GM21515 (cell line): ENCODE data around the gene SLC16A3.
"Not testable (repeated sequence)": the region's sequence is repeated elsewhere in the genome, so short reads cannot be mapped to it uniquely, and the experiment has no call there.

Source experiments
- ATAC-seq: cut with Tn5 transposase; IDR thresholded peaks from one replicate; pipeline ENCODE4 v1.9.1; 2021; ENCODE audit not compliant: unreplicated experiment

The SLC16A3 gene

GRCh38 chr17:82259972-82260961 lies 31.4 kb downstream of the SLC16A3 start:
- not testable (repeated sequence) for ATAC-seq

DNA sequence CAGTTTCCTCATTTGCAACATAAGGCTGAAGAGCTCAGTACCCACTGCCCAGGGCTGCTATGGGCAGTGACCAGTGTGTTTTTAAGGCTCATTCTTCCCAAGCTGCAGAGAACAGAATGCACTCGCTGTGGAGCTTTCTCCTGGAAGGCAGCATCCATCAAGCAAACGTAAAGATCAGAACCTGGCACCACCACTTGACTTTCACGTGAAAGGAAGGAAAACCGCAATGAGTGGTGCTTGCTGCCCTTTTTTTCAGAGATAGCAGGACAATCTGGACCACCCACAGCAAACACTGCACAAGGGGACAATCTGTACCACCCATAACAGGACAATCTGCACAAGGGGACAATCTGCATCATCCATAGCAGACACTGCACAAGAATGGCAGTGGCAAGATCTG lies 33.5 kb downstream of the SLC16A3 start:
- no peak for ATAC-seq

GRCh38 chr17:82263641-82264040 lies 34.8 kb downstream of the SLC16A3 start:
- no peak for ATAC-seq

GRCh38 chr17:82266142-82266541 lies 37.3 kb downstream of the SLC16A3 start:
- ATAC-seq = no peak

DNA sequence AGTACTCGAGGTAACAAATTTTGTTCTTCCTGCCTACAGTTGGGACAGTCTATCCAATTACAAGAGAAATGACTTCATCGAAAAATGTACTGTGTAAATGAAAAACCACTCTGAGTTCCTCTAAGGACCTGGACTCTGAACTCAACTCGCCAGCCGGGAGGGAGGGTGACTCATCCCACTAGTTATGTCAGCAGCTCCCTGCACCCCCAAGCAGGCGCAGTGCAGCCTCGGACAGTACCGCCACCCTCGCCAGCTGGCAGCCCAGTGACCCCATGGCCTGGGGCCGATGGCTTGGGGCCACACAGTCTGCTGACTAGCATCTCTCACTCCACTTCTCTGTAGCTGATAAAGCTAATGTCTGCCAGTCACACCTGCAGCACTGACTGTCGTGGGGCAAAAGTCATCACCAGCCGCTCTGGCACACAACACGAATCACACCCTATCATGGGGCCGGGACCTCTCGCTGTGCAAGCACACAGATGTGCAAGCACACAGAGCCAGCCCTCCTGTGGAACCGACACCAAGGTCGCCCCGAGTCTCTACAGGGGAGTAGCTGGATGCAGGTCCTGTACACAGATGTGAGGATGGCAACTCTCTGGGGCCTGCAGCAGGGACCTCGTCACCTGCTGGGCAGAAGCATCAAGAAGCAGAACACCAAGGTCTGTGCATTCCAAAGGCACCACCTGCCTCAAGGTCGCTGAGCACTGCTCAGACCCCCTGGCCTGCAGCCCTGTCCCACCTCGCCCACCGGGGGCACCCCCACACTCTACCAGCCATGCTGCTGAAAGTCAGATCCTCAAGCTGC lies 38.9 kb downstream of the SLC16A3 start:
- no peak for ATAC-seq

DNA sequence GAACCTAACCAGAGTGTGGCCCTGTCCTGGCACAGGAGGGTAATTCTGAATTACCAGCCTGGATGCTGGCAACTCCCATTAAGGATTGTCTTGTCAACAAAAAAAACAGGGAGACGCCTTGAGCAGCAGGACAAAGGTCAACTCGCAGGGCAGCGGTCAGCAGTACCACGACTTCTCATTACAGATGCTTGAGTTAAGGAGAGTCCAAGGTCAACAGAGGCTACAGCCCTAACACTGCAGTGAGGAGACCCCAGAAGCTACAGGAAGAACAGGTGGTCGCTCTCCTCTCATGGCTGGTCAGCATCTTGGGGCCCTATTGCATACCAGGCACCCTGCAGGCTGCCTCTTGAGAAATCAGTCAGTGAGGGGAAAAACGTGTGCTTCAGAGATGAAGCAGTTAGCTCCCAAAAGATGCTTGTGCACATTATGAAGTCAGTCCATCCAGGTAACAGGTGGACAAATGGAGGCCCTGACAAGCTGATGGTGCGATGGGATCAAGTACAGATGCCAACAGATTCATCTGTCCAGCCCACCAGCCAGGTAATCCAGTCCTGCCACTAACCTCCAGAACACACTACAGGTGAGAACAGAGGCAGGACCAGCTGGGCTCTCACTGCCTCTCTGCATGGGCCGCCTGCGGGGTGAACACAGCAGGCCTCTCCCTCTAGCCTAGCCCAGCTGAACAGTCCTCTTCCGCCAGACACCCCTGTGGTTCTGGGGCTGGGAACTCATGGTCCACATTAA lies 40.5 kb downstream of the SLC16A3 start:
- no peak for ATAC-seq

GRCh38 chr17:82269882-82270500 lies 41.1 kb downstream of the SLC16A3 start:
- no peak for ATAC-seq

DNA sequence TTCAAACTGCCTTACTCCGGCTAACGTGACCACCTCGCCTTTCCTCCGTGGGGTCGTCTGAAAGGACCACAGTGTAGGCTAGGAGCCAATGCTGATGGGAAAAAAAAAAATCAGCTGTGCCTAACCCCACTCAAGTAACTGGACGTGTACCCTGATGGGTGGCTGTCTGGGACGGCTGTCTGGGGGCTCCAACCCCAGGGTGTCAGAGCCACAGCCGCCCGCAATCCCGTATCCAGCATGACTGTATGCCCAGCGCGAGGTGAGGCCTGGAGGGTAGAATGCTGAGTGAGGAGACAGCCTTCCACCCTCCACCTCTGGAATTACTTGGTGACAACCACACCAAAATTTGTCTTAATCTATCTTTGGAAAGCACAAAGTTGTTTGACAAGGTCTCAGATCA lies 41.8 kb downstream of the SLC16A3 start:
- no peak for ATAC-seq

DNA sequence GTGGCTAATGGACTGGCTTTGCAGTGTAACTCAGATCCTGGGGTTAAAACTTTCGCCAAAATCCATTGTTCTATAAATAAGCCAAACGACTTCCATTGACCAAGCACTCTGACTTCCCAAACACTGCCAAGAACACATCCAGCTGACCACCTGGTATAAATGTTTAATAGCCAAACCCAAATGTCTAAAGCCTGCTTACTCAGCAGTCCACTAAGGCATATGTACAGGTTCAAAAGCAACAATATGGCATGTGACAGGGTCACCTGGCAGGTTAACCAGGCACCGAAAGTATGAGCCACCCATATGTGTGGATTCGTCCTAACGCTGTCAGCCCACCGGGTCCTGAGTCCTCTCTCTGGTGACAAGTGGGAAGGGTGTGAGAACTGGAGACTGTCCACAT lies 42.6 kb downstream of the SLC16A3 start:
- ATAC-seq = no peak

- peak; percentile 13 for ATAC-seq
Observed at GRCh38 chr17:82272495-82273326, 43.9 kb downstream of the SLC16A3 start.

DNA sequence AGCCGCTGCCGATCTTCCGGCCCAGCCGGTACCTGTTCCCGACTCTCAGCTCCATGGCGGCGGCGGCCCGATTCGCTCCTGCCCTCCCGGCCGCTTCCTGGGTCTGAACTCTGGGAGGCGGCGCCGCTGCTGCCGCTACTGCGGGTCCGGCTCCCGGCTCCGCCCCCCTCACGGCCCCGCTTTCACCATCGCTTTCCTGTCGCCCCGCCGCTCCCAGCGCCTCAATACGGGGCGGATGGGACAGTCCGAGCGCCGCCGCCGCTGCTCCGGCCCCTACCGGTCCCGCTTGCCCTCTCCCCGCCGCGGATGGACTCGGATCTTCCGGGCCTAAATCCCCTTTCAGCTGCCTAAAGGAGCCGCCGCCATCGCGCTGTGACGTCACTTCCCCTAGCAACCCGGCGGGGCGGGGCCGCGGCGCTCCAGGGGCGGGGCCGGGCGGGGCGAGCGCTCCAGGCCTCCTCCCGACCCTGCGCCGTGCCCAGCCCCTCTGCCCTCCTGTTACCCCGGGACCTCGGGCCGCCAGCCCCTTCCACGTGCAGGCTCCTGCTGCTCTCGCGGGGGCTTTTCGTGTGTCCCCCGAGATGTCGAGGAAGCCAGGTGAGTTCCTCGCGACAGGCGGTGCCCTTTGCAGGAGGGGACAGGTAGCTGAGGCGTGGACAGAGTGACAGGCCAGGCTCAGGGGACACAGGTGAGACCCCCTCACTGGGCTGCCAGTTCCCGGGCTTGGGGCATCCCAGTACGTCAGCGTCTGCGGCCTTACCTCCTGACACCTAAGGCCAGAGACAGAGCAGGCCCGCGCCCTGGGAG lies 44.7 kb downstream of the SLC16A3 start, which contains the start of gene CSNK1D:
Gene CSNK1D, minus strand, starts transcription at position 374 of the 807 bp plus-strand sequence. Its CDS starts 319 bp downstream, at position 55.
- ATAC-seq = peak; percentile 56

DNA sequence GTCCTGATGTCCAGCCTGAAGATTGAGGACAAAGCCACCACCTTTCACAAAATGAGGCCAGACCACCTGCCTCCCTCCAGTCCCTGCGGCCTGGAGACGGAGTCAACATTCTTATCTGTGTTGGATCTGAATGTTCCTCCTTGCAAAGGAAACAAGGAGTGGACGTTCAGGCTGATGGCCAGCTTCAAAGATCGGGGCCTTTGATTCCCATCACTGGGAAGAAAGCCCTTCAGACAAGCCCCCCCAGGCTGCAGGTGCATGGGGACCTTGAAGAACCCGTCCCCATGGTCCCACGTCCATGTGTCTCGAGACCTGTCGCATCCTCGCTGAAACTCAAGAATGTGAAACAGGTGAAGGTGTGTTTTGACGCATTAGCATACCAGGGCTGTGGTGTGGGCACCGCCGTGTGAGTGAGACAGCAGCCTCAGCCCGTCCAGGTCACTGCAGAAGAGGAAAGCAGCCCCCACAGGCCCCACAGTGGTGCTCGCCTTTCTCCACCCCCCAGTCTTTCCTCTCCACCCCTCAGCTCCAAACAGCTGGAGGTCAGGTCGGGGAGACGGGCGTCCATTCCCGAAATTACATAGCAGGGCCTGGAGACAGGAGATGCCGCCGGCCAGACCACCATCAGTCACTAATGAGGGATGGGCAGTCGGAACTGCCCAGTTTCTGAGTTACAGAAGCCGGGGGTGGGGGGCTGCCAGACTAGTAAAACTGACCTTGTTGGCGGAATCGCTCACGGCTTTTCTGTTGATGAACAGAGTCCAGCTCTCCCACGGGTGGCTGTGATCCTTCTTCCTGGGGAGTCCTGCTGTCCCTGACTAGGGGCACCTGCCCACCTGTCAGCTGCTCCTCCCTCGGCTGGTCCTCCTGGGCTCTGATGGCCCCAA lies 45.5 kb downstream of the SLC16A3 start:
- no peak for ATAC-seq

- no peak for ATAC-seq
Observed at GRCh38 chr17:82275326-82275725, 46.5 kb downstream of the SLC16A3 start.

DNA sequence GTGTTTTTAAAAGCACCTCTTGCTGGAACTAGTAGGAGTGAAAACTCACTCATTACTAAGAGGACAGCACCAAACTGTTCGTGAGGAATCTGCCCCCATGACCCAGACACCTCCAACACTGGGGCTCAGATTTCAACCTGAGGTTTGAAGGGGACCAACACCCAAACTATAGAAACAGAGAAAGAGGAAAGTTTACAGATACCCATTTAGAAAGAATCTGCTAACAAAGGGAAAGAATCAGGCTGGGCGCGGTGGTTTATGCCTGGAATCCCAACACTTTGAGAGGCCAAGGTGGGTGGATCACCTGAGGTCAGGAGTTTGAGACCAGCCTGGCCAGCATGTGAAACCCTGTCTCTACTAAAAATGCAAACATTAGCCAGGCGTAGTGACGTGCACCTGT lies 48.1 kb downstream of the SLC16A3 start:
- ATAC-seq = no peak

GRCh38 chr17:82277851-82278250 lies 49.0 kb downstream of the SLC16A3 start:
- no peak for ATAC-seq

DNA sequence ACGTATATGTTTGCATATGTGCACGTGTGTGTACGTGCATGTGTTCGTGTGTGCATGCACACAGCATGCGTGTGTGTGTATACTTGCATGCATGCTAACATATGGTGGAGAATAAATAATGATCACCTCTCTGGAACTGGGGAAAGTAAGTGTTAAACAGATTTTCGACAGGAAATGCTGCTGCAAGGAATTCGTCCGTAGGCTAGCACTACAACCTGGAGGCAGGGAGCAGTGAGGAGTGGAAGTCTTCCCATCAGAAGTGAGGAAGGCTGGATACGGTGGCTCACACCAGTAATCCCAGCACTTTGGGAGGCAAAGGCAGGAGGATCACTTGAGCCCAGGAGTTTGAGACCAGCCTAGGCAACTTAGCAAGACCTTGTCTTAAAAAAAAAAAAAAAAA lies 49.5 kb downstream of the SLC16A3 start:
- no peak for ATAC-seq

DNA sequence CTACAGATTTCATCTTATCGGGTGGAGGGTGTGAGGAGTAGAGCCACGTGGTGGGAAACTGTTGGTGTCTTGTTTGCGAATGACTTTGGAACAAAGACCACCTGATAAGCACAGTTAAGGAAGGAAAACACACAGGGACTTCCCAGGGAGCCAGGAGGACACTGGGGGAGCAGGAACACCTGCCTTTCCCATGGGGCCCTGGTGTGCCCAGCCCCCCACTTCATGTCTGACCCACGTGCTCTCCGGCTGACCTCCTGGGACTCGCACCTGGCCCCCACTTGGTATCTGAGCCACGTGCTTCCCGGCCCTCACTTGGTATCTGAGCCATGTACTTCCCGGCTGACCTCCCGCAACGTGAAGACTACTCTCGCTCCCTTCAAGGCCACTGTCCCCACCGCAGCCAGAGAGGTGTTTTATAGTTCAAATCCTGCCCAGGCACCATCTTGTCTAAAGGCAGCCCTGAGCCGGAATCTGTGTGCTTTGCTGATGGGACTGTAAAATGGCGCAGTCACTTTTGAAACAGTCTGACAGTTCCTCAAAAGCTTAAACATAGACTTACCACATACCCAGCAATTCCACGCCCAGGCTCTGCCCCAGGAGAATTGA lies 50.0 kb downstream of the SLC16A3 start:
- ATAC-seq = no peak
